Measurements from ENCODE around the gene GRIN3B.

GRCh38 chr19:1008268-1009040 is 8.2 kb downstream of the GRIN3B start:
- TF ChIP-seq POLR2A (IDR thresholded peaks at IDR 0.05) = no peak
- TF ChIP-seq, protein P1, sequence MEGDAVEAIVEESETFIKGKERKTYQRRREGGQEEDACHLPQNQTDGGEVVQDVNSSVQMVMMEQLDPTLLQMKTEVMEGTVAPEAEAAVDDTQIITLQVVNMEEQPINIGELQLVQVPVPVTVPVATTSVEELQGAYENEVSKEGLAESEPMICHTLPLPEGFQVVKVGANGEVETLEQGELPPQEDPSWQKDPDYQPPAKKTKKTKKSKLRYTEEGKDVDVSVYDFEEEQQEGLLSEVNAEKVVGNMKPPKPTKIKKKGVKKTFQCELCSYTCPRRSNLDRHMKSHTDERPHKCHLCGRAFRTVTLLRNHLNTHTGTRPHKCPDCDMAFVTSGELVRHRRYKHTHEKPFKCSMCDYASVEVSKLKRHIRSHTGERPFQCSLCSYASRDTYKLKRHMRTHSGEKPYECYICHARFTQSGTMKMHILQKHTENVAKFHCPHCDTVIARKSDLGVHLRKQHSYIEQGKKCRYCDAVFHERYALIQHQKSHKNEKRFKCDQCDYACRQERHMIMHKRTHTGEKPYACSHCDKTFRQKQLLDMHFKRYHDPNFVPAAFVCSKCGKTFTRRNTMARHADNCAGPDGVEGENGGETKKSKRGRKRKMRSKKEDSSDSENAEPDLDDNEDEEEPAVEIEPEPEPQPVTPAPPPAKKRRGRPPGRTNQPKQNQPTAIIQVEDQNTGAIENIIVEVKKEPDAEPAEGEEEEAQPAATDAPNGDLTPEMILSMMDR (IDR thresholded peaks at IDR 0.05 in 4 of 5, conservative IDR thresholded peaks at IDR 0.05 in 1 of 5) = no peak
